ENCODE measurements around the gene CLTCL1.

- no peak for TF ChIP-seq YY1 (IDR thresholded peaks at IDR 0.05; ENCODE audit: insufficient read depth, insufficient read length)
- TF ChIP-seq ZNF274 (IDR thresholded peaks at IDR 0.05; ENCODE audit: low read depth, low read length): no peak
Observed at GRCh38 chr22:19317865-19318264, 26.3 kb upstream of the CLTCL1 start.
